GM19099 (cell line): ENCODE results near the gene OLFML1.

Experiments used
- POLR2A ChIP-seq: IDR thresholded peaks from 3 replicates; pipeline ENCODE4 v1.6.1; 2011; ENCODE audit warnings: low read depth; ENCODE audit not compliant: insufficient read length; ENCODE audit errors: extremely low read depth

Gene OLFML1

GRCh38 chr11:7549681-7550080 lies 64.4 kb downstream of the OLFML1 start:
- no peak for TF ChIP-seq POLR2A

GRCh38 chr11:7551571-7551970 lies 66.3 kb downstream of the OLFML1 start:
- no peak for TF ChIP-seq POLR2A

GRCh38 chr11:7552666-7553065 lies 67.4 kb downstream of the OLFML1 start:
- no peak for TF ChIP-seq POLR2A

- TF ChIP-seq POLR2A, result no peak
Observed at GRCh38 chr11:7555052-7555699, 69.9 kb downstream of the OLFML1 start.

- TF ChIP-seq POLR2A, result no peak
Observed at GRCh38 chr11:7558046-7558445, 72.7 kb downstream of the OLFML1 start.

- TF ChIP-seq POLR2A, result no peak
Observed at GRCh38 chr11:7559398-7560283, 74.3 kb downstream of the OLFML1 start.
